ENCODE results near the gene TMEM176A.

TMEM176A gene

DNA sequence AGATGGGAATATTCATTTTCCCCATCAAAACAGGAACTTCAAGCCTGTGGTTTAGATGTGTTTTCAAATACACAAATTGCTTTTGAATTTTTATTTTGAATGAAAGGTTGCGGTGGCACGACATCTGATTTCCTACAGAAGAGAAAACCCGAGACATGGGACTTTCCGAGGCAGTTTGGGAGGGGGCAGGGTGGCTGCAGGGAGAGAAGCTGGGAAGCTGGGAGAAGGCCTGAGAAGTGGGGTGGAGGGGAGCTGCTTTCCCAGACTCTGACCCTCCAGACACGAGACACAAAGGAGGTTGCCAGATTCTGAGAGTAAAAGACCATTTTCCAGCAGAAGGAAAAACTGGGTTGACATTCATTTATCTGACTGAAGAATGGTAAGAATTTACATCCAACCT, 19.6 kb downstream of the TMEM176A start:
- DNase-seq, result no peak

DNA sequence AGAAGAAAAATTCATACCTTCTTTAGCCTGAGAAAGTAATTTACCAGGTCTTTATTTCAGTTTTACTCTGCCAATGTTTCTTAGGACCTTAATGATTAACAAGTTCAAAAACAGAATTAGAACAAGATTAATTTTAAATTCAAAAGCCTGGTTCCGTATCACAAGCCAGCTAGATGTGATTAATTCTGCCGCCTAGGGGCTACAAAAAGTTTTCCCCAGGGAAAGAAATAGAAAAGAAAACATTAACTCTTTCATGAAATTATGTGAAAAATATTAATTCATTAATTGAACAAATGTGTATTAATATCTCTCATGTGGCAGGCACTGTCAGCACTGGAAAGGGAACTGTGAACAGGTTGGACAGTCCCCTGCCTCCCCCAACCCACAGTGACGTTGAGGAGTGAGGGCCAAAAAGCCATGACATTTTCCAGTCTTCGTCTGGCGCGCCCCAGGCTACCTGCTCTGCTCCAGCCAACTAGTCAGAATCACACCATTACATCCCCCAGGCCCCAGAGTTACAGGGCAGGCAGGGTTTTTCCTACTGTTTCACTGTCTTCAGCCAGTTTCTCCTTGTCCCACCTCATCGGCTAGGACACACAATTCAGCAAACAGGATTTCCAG, 20.1 kb downstream of the TMEM176A start:
- no peak for DNase-seq

DNA sequence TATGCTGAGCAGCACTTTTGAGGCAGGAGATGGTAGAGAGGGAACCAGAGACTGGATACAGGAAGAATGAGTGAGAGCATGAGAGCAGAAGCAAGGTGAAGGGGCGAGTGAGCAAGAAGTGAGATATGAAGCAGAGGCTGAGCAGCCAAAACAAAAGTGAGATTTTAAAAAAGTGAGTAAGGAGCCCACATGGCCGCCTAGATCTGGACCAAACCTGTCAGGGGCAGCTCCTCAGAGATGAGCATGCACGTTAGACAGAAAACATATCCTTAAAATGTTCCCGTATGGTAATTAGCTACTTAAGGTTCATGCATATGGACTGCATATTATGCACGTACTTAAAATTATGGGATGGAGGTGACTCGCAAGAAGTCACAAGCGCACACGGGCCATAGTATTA, 22.5 kb downstream of the TMEM176A start:
- no peak for DNase-seq

- DNase-seq, result no peak
Observed at GRCh38 chr7:150823484-150824126, 23.0 kb downstream of the TMEM176A start.

DNA sequence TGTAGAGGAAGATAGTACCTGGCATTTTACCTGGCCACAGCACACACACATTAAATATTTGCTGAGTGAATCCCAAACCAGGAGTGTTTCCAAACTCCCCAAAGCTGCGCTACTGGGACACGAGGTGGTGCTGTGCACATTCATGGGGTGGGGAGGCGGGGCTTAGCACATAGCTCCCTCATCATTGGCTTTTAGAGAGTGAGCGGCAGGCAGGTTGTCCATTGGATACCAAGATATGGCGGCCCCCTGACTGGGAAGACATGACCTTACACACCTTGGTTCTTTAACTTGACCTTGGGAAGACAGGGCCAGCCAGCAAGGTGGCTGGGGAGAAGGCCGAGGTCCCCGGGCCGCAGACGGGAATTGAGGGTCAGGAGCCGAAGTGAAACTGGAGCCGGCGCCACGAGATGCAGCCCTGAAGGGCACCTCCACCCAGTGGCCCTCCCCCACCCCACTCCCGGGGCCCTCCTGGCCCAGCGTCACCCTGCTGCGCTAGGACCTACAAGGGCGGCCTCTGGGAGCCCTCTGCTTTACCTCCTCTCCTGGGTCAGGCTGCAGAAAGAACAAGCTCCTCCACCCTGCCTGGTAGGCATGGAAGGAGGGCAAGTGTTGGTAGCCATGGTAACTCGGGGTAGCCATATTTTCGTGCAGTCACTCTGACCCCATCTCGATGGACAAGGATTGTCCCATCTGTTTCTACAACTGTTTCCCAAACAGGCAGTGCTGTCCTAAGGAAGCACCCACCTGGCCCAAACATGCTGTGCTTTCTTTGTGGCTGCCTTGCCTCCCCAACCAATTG, 24.0 kb downstream of the TMEM176A start:
- no peak for DNase-seq

DNA sequence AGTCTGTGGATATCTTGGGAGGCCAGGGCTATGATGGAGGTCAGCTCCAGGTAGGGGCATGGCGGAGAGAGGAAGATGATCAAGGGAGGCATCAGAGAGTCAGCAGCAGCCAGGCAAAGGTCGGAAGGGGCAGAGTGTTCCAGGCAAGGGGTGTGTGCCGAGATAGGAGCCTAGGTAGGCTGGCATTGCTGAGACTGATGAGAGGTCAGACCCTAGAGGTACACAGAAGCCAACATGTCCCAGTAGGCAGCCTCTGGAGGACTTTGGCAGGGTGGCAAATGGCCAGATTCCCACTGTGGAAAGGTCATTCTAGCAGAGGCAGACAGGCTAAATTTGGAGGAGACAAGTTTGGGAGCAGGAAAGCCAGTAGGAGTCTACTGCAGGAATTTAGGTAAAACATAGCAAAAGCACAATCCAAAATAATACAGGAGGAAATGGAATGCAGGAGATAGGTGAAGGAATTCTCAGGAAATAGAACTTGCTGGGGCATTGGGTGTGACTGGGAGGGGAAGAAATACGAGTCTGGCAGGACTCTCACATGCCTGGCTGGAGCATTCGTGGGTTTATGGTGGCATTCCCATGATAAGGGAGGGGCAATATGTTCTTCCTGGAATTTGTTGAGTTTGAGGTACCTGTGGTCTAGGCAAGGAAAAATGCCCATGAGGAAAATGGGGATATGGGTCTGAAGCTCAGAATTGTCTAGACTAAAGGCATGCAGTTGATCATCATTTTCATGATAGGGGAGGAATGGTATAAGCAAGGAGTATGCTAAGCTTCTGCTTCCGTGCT, 25.7 kb downstream of the TMEM176A start:
- no peak for DNase-seq

- DNase-seq, result no peak
Observed at GRCh38 chr7:150828384-150828783, 27.8 kb downstream of the TMEM176A start.

GRCh38 chr7:150829426-150829825, 28.9 kb downstream of the TMEM176A start:
- DNase-seq, result no peak

DNA sequence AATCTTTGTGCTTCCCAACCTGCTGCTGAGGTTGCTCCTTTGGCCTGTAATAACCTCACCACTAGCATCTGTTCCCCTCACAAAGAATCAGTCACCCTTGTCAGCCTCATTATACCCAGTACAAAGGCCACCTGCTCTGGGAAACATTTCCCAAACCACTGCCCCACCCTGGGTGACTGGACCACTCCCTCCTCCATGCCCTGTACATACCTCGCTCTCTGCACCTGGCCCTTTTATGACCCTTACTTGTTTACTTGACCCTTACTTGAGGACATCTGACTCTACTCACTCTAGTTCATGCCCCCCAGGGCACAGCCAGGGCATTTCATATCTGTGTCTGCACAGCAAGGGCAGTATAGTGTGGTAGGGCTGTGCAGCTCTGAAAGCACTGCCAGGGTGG, 30.4 kb downstream of the TMEM176A start:
- DNase-seq, result peak; percentile 27

GRCh38 chr7:150831851-150832250, 31.3 kb downstream of the TMEM176A start:
- no peak for DNase-seq

- no peak for DNase-seq
Observed at GRCh38 chr7:150835019-150835418, 34.5 kb downstream of the TMEM176A start.

DNA sequence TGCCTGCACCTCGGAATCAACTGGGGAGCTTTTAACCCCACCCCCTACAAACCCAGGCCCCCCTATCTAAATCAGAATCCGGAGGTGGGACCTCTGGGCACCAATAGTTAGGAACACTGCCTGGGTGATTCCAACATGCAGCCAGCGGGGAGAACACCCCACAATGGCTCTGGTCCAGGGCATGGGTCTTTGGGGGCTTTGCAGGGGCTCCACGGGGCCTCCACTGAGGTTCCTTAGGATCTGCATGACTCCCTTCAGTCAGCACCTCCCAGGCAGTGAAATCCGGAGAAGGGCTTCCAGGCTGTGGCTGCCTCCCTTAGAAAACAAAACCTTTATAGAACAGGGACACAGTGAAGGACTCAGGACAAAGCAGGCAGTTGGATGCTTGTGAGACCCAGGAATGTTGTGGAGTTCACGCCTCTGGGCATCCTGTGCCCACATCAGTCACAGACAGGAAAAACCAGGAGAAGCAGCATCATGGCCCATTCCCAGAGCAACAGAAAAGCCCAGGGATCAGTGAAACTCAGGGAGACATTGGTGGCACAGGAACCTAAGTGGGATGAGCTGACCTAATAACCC, 35.2 kb downstream of the TMEM176A start:
- no peak for DNase-seq

DNA sequence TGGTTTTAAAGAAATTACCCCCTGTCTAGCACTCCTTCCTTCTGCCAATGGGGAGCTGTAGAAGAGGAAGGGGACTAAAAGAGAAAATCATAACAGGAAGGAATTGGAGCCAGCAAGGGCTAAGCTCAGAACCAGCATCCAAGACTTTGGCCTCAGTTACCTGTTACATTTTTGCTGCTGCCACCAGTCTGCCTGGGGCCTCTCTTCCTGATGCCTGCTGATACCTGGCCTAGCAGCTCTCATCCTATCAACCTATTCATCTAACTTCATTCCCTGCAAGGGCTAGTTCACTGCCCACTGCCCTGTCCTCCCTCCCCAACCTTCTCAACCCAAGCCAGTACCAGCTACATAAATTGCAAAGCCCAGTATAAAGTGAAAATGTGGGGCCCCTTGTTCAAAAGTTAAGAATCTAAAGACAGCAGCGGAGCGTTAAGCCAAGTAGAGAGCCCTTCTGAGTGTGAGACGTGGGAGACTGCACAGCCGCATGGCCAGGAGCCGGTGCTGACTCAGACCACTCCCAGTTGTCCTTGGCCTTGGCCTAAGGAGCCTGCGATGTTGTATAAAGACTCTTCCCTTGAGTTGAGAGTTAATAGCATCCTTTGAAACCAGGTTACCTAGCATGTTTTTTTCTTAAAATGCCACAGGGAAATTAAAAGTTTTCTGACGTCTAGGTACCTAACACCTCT, 38.5 kb downstream of the TMEM176A start:
- no peak for DNase-seq

GRCh38 chr7:150842018-150842417, 41.4 kb downstream of the TMEM176A start:
- no peak for DNase-seq

DNA sequence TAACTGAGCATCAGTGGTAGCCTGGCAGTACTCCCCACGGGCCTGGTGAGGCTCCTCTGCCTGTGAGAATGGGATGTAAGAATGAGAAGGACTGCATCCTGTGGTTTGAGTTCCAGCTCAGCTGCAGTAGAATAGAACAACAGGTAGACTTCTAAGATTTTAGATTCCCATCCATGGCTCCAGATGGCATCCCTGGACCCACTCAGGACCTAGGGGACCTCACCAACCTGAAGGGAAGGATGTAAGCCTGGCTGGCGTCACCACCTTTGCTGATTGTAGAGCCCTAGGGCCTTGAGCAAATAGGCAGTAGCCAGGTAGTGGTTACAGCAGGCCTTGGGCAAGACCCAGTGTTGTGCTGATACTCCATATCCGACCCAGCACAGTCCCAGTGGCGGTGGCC, 42.1 kb downstream of the TMEM176A start:
- no peak for DNase-seq

DNA sequence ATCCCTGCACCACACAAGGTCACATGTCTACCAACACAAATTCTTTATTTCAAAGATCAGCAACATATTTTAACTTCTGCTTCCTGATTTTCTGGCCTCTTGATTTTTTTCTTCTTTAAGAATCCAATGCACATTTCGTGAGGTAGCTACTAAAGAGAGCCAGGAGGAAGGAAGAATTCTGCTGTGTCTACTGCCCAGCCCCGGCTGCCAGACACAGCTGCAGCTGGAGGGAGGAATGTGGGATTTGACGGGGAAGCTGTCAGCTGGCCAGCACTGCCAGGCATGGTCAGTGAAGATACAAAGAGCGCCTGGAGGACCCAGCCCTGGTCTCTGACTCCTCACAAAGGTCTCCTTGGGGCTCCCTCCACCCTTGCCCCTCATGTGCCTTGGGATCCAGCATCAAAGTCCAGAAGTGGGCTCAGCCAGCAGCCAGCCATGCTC, 44.9 kb downstream of the TMEM176A start:
- no peak for DNase-seq

DNA sequence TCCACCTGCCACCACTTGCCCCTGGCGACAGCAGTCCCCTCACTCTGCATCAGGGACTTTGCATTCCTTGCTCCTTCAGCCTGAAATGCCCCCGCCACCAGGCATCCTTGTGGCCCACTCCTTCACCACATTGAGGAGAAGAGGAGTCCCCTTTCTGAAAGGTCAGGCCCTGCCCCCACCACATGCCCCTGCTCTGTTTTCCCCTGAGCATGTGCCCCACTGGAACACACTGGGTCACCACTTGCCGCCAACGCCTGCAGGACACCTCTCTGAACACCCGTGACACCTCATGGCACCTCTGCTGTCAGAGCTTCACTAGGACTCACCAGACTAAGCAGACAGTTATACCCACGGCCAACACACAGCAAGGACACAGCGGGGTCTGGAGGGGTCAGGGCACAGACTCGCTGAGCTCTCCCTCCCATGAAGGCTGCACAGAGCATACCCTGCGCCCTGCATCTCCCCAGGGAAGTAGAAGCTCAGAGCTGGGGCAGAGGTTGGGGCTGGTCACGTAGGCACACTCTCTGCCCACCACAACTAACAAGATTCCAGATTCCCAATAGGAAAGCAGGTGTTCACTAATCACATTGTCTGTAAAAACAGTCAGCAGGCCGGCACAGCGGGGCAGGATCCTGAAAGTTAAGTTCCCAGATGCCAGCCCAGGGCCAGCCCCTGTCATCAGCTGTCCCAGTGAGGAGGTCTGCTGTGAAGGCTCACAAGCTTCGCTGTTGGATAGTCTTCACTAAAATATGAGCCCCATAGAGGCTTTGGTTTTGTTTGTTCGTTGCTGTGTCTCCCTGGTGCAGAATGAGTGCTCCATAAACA, 45.9 kb downstream of the TMEM176A start:
- no peak for DNase-seq

- no peak for DNase-seq
Observed at GRCh38 chr7:150847536-150847935, 47.0 kb downstream of the TMEM176A start.

- no peak for DNase-seq
Observed at GRCh38 chr7:150848111-150848510, 47.5 kb downstream of the TMEM176A start.

DNA sequence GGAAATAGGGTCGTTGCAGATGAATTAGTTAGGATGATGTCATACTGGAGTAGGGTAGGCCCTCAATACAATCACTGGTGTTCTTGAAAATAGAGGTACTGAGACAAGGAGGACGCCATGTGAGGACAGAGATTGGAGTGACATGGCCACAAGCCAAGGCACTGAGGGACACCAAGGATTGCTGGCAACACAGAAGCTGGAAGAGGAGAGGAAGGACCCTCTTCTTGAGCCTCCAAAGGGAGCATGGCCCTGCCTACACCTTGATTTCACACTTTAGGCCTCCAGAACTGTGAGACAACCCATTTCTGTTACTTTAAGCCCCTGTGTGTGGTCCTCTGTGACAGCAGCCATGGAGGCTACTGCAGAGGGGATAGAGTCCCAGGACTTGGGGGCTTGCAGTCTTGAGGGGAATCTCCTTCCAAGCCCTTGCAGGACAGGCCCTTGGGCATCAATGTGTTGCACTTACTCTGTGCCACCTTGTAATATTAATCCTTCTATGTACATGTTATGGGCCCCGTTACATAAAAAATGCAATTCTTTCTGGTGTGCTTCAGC, 48.1 kb downstream of the TMEM176A start:
- DNase-seq, result no peak

DNA sequence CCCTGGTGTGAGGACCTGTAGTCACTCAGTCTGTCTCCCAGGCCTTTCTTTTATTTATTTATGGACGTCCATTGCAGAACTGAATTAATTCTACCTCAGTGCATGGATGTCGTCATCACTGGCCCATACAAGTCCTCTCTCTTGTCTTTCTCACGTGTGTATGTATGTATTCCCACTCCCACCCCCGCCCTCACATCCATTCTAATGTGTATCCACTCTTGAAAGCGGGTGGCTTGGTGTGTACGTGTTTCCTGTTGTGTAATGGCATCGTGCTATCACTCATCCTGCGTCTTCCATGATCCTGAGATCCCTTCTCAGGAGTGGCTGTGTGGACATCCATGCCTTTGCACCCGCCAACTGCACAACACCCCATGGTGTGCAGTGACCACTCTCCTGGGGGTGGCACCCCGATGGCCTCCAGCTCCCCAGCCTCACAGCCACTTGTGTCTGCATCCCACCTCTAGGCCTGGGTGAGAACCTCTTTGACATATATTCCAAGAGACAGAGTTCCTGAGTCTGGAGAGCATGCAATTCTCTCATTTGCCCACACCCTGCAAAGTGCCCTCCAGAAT, 48.7 kb downstream of the TMEM176A start:
- no peak for DNase-seq

Data from NCI-H2029 (cell line).